Measurements from ENCODE around the gene PRKD2. TPM values are rescaled to one million over a fixed set of nuclear protein-coding genes. Genes with fewer than 3 reads are reported as not detected.

PRKD2 gene
- total and polyA plus RNA-seq, 8 donors, result 7.0 to 50.6 (median 26.3) TPM

DNA sequence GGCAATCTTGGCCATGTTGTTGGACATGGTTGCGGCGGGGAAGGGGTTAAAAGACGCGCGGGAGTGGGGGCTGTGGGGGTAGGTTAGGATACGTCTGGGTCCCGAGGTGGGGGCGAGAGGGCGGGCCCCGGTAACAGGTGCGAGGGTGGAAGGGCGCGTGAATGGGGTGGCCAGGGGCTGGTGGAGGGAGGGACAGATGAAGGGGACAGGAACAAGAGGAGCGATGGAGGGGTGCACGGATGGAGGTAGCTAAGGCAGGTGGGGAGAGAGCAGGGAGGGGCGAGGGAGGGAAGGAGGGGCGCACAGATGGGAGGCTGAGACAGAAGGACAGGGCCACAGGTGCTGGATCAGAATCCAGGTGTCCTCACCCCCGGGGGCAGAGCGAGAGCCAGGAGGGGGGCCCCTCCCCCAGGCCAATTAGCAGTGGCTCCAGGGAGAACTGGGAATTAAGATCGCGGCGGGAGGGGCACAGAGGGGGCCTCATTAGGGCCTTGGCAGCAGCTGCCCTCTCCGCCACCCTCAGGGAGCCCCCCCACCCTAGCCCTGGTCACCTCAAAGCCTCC lies 82.2 kb downstream of the PRKD2 start:
- TF ChIP-seq POLR2A (IDR thresholded peaks at IDR 0.05) (no peak), POLR2AphosphoS5 (IDR thresholded peaks at IDR 0.05) (no peak), EP300 (IDR thresholded peaks at IDR 0.05) (no peak)
- TF ChIP-seq, protein P1, sequence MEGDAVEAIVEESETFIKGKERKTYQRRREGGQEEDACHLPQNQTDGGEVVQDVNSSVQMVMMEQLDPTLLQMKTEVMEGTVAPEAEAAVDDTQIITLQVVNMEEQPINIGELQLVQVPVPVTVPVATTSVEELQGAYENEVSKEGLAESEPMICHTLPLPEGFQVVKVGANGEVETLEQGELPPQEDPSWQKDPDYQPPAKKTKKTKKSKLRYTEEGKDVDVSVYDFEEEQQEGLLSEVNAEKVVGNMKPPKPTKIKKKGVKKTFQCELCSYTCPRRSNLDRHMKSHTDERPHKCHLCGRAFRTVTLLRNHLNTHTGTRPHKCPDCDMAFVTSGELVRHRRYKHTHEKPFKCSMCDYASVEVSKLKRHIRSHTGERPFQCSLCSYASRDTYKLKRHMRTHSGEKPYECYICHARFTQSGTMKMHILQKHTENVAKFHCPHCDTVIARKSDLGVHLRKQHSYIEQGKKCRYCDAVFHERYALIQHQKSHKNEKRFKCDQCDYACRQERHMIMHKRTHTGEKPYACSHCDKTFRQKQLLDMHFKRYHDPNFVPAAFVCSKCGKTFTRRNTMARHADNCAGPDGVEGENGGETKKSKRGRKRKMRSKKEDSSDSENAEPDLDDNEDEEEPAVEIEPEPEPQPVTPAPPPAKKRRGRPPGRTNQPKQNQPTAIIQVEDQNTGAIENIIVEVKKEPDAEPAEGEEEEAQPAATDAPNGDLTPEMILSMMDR (IDR thresholded peaks at IDR 0.05), result no peak
- Histone ChIP-seq H3K36me3 (no peaks in the 10 kb centered on the region), H3K27me3 (peaks cover 0 to 61% (median 17%) of the 10 kb centered on the region in 3 donors), H3K4me3 (peak overlapping the region; percentile 31 to 40 (median 36)), H3K9me3 (no peaks in the 10 kb centered on the region), H3K27ac (peak overlapping the region in 1 of 5 donors; percentile 56), H3K4me1 (peaks cover 28 to 60% (median 52%) of the 10 kb centered on the region in 4 donors)
- 3 to 9% (median 6%) methylated on average over 17 to 23 of the region's 23 CpGs for WGBS, 5 donors
- intact Hi-C loops (cut with DNase I; ENCODE audit: low total_unique reads), result no loop called here
- DNase-seq, result no peak

DNA sequence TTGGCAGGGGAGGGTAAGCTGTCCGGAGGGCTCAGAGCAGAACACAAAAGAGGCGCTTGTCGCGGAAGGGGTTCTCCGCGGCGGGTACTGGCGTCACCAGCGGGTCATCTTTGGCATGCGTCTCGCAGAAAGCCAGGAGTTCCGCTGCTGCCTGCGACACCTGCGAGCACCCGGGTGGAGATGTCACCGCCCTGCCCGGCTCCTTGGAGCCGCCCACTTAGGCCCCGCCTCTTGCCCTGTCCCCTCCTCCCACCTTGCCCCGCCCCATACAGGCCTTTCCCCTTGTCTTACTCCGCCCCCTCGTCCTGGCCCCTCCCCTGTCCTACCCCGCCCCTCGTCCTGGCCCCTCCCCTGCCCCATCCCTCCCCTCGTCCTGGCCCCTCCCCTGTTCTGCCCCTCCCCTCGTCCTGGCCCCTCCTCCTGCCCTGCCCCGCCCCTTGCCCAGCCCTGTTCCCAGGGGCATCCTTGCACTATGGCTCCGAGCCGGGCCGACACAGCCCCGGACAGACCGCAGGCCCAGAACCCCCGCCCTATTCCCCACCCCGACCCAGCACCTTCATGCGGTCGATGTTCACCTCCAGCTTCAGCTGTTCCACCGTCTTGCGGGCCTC lies 82.8 kb downstream of the PRKD2 start:
- Histone ChIP-seq H3K27me3 (peaks cover 0 to 55% (median 11%) of the 10 kb centered on the region in 3 donors), H3K36me3 (no peaks in the 10 kb centered on the region), H3K27ac (peak overlapping the region in 2 of 5 donors; percentile 35 to 56), H3K4me3 (peak overlapping the region; percentile 31 to 40 (median 36)), H3K4me1 (peaks cover 22 to 57% (median 49%) of the 10 kb centered on the region in 4 donors), H3K9me3 (no peaks in the 10 kb centered on the region)
- WGBS, 5 donors, result 3 to 9% (median 4%) methylated on average over 24 to 38 of the region's 38 CpGs
- TF ChIP-seq POLR2A (IDR thresholded peaks at IDR 0.05) (no peak), POLR2AphosphoS5 (IDR thresholded peaks at IDR 0.05) (peak in 1 of 3 donors; percentile 55)
- peak; percentile 95 to 96 for DNase-seq
- intact Hi-C loops (cut with DNase I; ENCODE audit: low total_unique reads), result no loop called here

DNA sequence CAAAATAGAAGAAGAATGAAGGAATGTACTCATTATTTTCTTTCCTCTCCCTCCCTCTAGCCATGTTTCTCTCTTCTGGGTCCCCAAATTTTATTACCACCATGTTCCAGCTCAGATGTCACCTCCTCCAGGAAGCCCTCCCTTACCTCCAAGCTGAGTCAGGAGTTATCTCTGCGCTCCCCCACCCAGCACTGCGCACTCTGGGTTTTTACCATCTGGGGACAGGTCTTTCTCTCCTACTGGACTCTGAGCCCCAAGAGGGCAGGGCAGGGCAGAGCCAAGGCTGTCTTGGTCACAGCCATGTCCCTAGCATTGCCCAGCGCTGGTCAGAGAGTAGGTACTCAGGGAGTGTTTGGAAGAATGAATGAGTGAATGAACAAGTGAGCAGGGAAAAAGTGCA lies 83.8 kb downstream of the PRKD2 start:
- Histone ChIP-seq H3K4me1 (peaks cover 17 to 47% (median 40%) of the 10 kb centered on the region in 4 donors), H3K9me3 (no peaks in the 10 kb centered on the region), H3K36me3 (no peaks in the 10 kb centered on the region), H3K27me3 (peaks cover 0 to 46% (median 9%) of the 10 kb centered on the region in 3 donors), H3K4me3 (no peak overlapping the region), H3K27ac (no peak overlapping the region)
- WGBS, 5 donors, result 78 to 93% (median 88%) methylated on average over 3 of the region's 3 CpGs
- TF ChIP-seq POLR2AphosphoS5 (IDR thresholded peaks at IDR 0.05), result no peak
- no peak for TF ChIP-seq EP300 (IDR thresholded peaks at IDR 0.05)
- TF ChIP-seq, protein P1 (IDR thresholded peaks at IDR 0.05), result no peak
- TF ChIP-seq POLR2A (IDR thresholded peaks at IDR 0.05), result no peak
- intact Hi-C loops (cut with DNase I; ENCODE audit: low total_unique reads), result no loop called here
- DNase-seq, result no peak

DNA sequence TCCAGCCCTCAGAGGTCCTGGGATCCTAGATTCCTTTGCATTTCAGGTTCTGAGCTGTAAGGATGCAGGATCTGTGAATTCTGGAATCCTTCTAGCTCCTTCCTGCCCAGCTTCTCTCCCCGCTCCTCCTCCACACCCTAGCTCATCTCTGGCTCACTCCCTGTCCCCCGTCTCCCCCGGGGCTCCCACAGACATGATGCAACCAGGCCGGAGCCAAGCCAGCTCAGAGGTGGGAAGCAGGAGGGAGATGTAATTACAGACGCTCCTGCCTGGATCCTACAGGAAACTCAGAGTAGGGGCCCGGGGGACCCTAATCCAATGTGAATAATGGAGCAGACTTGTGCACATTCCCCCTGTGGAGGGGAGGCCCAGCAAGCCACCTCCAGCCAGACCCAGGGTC lies 85.4 kb downstream of the PRKD2 start:
- WGBS, 5 donors, result 61 to 85% (median 75%) methylated on average over 6 of the region's 6 CpGs
- Histone ChIP-seq H3K36me3 (no peaks in the 10 kb centered on the region), H3K9me3 (no peaks in the 10 kb centered on the region), H3K27ac (peak overlapping the region in 1 of 5 donors; percentile 15), H3K27me3 (peaks cover 0 to 32% (median 9%) of the 10 kb centered on the region in 3 donors), H3K4me1 (peaks cover 17 to 43% (median 38%) of the 10 kb centered on the region in 4 donors), H3K4me3 (no peak overlapping the region)
- intact Hi-C loops (cut with DNase I; ENCODE audit: low total_unique reads), result no loop called here
- no peak for DNase-seq
- TF ChIP-seq POLR2A (IDR thresholded peaks at IDR 0.05), result no peak
- TF ChIP-seq EP300 (IDR thresholded peaks at IDR 0.05), result no peak
- TF ChIP-seq, protein P1 (IDR thresholded peaks at IDR 0.05), result no peak
- no peak for TF ChIP-seq POLR2AphosphoS5 (IDR thresholded peaks at IDR 0.05)
